ENCODE data around the gene CCNG1. TPM values are rescaled to one million over a fixed set of nuclear protein-coding genes. Genes with fewer than 3 reads are reported as not detected.

The CCNG1 gene
- total RNA-seq, 2 donors from 2014 or later: 83.0 to 83.7 TPM

- H3K36me3 ChIP-seq: no peaks in the 10 kb centered on the region
- no peak overlapping the region for H3K27ac ChIP-seq
- H3K4me1 ChIP-seq (ENCODE audit: control insufficient read depth in 1 of 2, low read depth in 2 of 2): no peaks in the 10 kb centered on the region
- TF ChIP-seq CTCF (IDR thresholded peaks at IDR 0.05): no peak
- H3K4me3 ChIP-seq: no peak overlapping the region
- DNase-seq (ENCODE audit: low spot score): no peak
- ATAC-seq (ENCODE audit: insufficient number of reproducible peaks, low FRiP score, low read depth): no peak
- no peaks in the 10 kb centered on the region for H3K9me3 ChIP-seq
- H3K27me3 ChIP-seq (replicated peaks; ENCODE audit: insufficient read depth): no peaks in the 10 kb centered on the region
Measured at GRCh38 chr5:163489055-163489744, 51.8 kb downstream of the CCNG1 start.

- no peak for TF ChIP-seq CTCF (IDR thresholded peaks at IDR 0.05)
- H3K36me3 ChIP-seq: no peaks in the 10 kb centered on the region
- no peak for ATAC-seq (ENCODE audit: insufficient number of reproducible peaks, low FRiP score, low read depth)
Measured at GRCh38 chr5:163489745-163490075, 52.3 kb downstream of the CCNG1 start.

More at GRCh38 chr5:163489745-163490075, 52.3 kb downstream of the CCNG1 start:
- no peak for DNase-seq (ENCODE audit: low spot score)
- Histone ChIP-seq H3K4me3 (no peak overlapping the region), H3K27ac (no peak overlapping the region), H3K27me3 (replicated peaks; ENCODE audit: insufficient read depth) (no peaks in the 10 kb centered on the region), H3K9me3 (no peaks in the 10 kb centered on the region), H3K4me1 (ENCODE audit: control insufficient read depth in 1 of 2, low read depth in 2 of 2) (no peaks in the 10 kb centered on the region)

Other genes with a start within 250 kb of the CCNG1 start
- 1 to 10 TPM; 4.7 to 5.5 TPM for gene NUDCD2, start 22.5 kb downstream of the CCNG1 start, total RNA-seq
- 1 to 10 TPM in 1 of 2 donors, not detected in 1; 1.1 TPM for gene HMMR, start 23.0 kb downstream of the CCNG1 start, total RNA-seq
- gene MAT2B, start 68.0 kb downstream of the CCNG1 start, total RNA-seq: 10 to 100 TPM; 51.6 to 52.3 TPM